Activated CD8-positive, alpha-beta T cell treated with anti-CD3 and anti-CD28 coated beads, Interleukin-2, amount 10 ng/mL, durations not matched to agents 7 days and 5 days (primary cell): Measurements from ENCODE around the gene SPIRE2. TPM values are rescaled to one million over a fixed set of nuclear protein-coding genes. Genes with fewer than 3 reads are reported as not detected.

ENCODE experiments used
- ATAC-seq: fragments of 150-1000 bp; cut with Tn5 transposase; one replicate; pipeline ENCODE4 v1.10.0; 2021; ENCODE audit warnings: moderate library complexity
- CTCF ChIA-PET: fragments of 350-600 bp; sonication (Branson Sonifier 250); formaldehyde crosslinking; loops from one replicate; lab custom pipeline; 2021; ENCODE audit warnings: antibody characterized with exemption; lab: Charles Lee
- POLR2A ChIA-PET: fragments of 350-600 bp; sonication (Branson Sonifier 250); formaldehyde crosslinking; loops from one replicate; lab custom pipeline; 2021; ENCODE audit warnings: antibody characterized with exemption; lab: Charles Lee
- DNase-seq: peaks from one replicate; pipeline ENCODE4 v3.0.0-alpha.2; 2020
- H3K27ac Mint-ChIP-seq: one replicate; pipeline ENCODE4 v1.8.0; 2021; ENCODE audit warnings: mild to moderate bottlenecking, mixed read lengths
- H3K27me3 Mint-ChIP-seq: one replicate; pipeline ENCODE4 v1.8.0; 2021; ENCODE audit warnings: low read depth, mixed read lengths
- H3K36me3 Mint-ChIP-seq: one replicate; pipeline ENCODE4 v1.8.0; 2021; ENCODE audit warnings: low read depth, mixed read lengths
- H3K4me1 Mint-ChIP-seq: one replicate; pipeline ENCODE4 v1.8.0; 2021; ENCODE audit warnings: low read depth, mixed read lengths
- H3K4me3 Mint-ChIP-seq: one replicate; pipeline ENCODE4 v1.8.0; 2021; ENCODE audit warnings: mild to moderate bottlenecking, mixed read lengths
- H3K9me3 Mint-ChIP-seq: one replicate; pipeline ENCODE4 v1.8.0; 2022; ENCODE audit warnings: mixed read lengths; ENCODE audit not compliant: insufficient read depth
- total RNA-seq, 2 experiments: library from RNA; stranded (reverse); gene quantifications; one replicate each; pipeline ENCODE4 v1.2.3, GENCODE V29; 2021

SPIRE2 gene
- total RNA-seq, 2 experiments from 2014 or later, result 0.08 TPM; not detected in 1

GRCh38 chr16:89903908-89904515 is 75.7 kb downstream of the SPIRE2 start:
- Mint-ChIP-seq H3K4me1 (no peaks in the 10 kb centered on the region), H3K9me3 (no peaks in the 10 kb centered on the region), H3K27me3 (no peaks in the 10 kb centered on the region), H3K27ac (no peak overlapping the region), H3K4me3 (no peak overlapping the region), H3K36me3 (peaks cover 38% of the 10 kb centered on the region)
- CTCF ChIA-PET, result no interaction called here
- DNase-seq (no peak), ATAC-seq (no peak)
- POLR2A ChIA-PET, result no interaction called here

GRCh38 chr16:89904606-89905510 is 76.6 kb downstream of the SPIRE2 start:
- ChIA-PET POLR2A (no interaction called here), CTCF (no interaction called here)
- Mint-ChIP-seq H3K36me3 (peaks cover 37% of the 10 kb centered on the region), H3K4me1 (peaks cover 3% of the 10 kb centered on the region), H3K4me3 (no peak overlapping the region), H3K9me3 (no peaks in the 10 kb centered on the region), H3K27ac (no peak overlapping the region), H3K27me3 (no peaks in the 10 kb centered on the region)
- ATAC-seq (no peak), DNase-seq (no peak)

GRCh38 chr16:89905511-89906139 is 77.3 kb downstream of the SPIRE2 start:
- Mint-ChIP-seq H3K4me3 (no peak overlapping the region), H3K36me3 (peaks cover 36% of the 10 kb centered on the region), H3K27me3 (no peaks in the 10 kb centered on the region), H3K4me1 (peaks cover 8% of the 10 kb centered on the region), H3K27ac (no peak overlapping the region), H3K9me3 (no peaks in the 10 kb centered on the region)
- ChIA-PET CTCF (no interaction called here), POLR2A (no interaction called here)
- no peak for ATAC-seq
- no peak for DNase-seq

- H3K27me3 Mint-ChIP-seq, result no peaks in the 10 kb centered on the region
- DNase-seq (no peak), ATAC-seq (peak; percentile 25)
- ChIA-PET CTCF (interaction anchor here (0.6 to 1.5 kb wide), 2 partner anchors 10 to 200 kb away, joined by 3 read pairs; no protein-coding TSS in a partner anchor), POLR2A (no interaction called here)
- peaks cover 8% of the 10 kb centered on the region for H3K4me1 Mint-ChIP-seq
- H3K9me3 Mint-ChIP-seq, result no peaks in the 10 kb centered on the region
- no peak overlapping the region for H3K27ac Mint-ChIP-seq
- no peak overlapping the region for H3K4me3 Mint-ChIP-seq
- peaks cover 36% of the 10 kb centered on the region for H3K36me3 Mint-ChIP-seq
These were observed 78.1 kb downstream of the SPIRE2 start for GRCh38 chr16:89906140-89907025.

- ChIA-PET CTCF (interaction anchor here (0.5 to 3.6 kb wide), 5 partner anchors 11 to 201 kb away, joined by 3 to 16 read pairs (median 3); partner anchors contain the start of gene MC1R), POLR2A (interaction anchor here (0.8 kb wide), 1 partner anchor 34 kb away, joined by 3 read pairs; the partner anchor contains the start of gene TCF25)
- Mint-ChIP-seq H3K4me3 (no peak overlapping the region), H3K4me1 (peaks cover 8% of the 10 kb centered on the region), H3K27ac (no peak overlapping the region), H3K9me3 (no peaks in the 10 kb centered on the region), H3K27me3 (no peaks in the 10 kb centered on the region), H3K36me3 (peaks cover 38% of the 10 kb centered on the region)
- DNase-seq, result no peak
- no peak for ATAC-seq
These were observed 79.0 kb downstream of the SPIRE2 start for GRCh38 chr16:89907055-89907814.

- DNase-seq, result no peak
- ChIA-PET POLR2A (interaction anchor here (0.6 to 0.8 kb wide), 2 partner anchors 35 to 118 kb away, joined by 3 read pairs; partner anchors contain the start of gene TCF25), CTCF (interaction anchor here (1.1 to 3.6 kb wide), 3 partner anchors 10 to 208 kb away, joined by 3 to 16 read pairs (median 6); partner anchors contain the start of gene MC1R)
- no peak for ATAC-seq
- H3K36me3 Mint-ChIP-seq, result peaks cover 40% of the 10 kb centered on the region
- no peaks in the 10 kb centered on the region for H3K9me3 Mint-ChIP-seq
- H3K4me3 Mint-ChIP-seq, result no peak overlapping the region
- peaks cover 10% of the 10 kb centered on the region for H3K4me1 Mint-ChIP-seq
- H3K27ac Mint-ChIP-seq, result no peak overlapping the region
- H3K27me3 Mint-ChIP-seq, result no peaks in the 10 kb centered on the region
These were observed 80.0 kb downstream of the SPIRE2 start for GRCh38 chr16:89908236-89908635.

- DNase-seq (peak; percentile 75), ATAC-seq (peak; percentile 83)
- ChIA-PET CTCF (interaction anchor here (0.7 to 3.7 kb wide), 21 partner anchors 9 to 1313 kb away, joined by 3 to 28 read pairs (median 5); partner anchors contain the start of genes MC1R, SPATA2L and TUBB3), POLR2A (no interaction called here)
- Mint-ChIP-seq H3K9me3 (no peaks in the 10 kb centered on the region), H3K4me1 (peaks cover 14% of the 10 kb centered on the region), H3K4me3 (no peak overlapping the region), H3K27ac (no peak overlapping the region), H3K36me3 (peaks cover 43% of the 10 kb centered on the region), H3K27me3 (no peaks in the 10 kb centered on the region)
These were observed 81.8 kb downstream of the SPIRE2 start for GRCh38 chr16:89909777-89910716.

GRCh38 chr16:89910717-89911354 is 82.6 kb downstream of the SPIRE2 start:
- POLR2A ChIA-PET, result no interaction called here
- ATAC-seq (no peak), DNase-seq (no peak)
- no peak overlapping the region for H3K4me3 Mint-ChIP-seq
- no peak overlapping the region for H3K27ac Mint-ChIP-seq
- H3K9me3 Mint-ChIP-seq, result no peaks in the 10 kb centered on the region
- peaks cover 14% of the 10 kb centered on the region for H3K4me1 Mint-ChIP-seq
- H3K36me3 Mint-ChIP-seq, result peaks cover 40% of the 10 kb centered on the region
- H3K27me3 Mint-ChIP-seq, result no peaks in the 10 kb centered on the region
- CTCF ChIA-PET, result interaction anchor here (0.7 to 3.7 kb wide), 19 partner anchors 8 to 1314 kb away, joined by 3 to 28 read pairs (median 6); partner anchors contain the start of genes MC1R, SPATA2L and TUBB3

GRCh38 chr16:89911375-89911774 is 83.1 kb downstream of the SPIRE2 start:
- DNase-seq (no peak), ATAC-seq (no peak)
- H3K27ac Mint-ChIP-seq, result no peak overlapping the region
- H3K36me3 Mint-ChIP-seq, result peaks cover 35% of the 10 kb centered on the region
- H3K4me3 Mint-ChIP-seq, result no peak overlapping the region
- ChIA-PET CTCF (interaction anchor here (1.9 to 3.7 kb wide), 4 partner anchors 11 to 211 kb away, joined by 9 to 28 read pairs (median 17); partner anchors contain the start of gene SPATA2L), POLR2A (no interaction called here)
- no peaks in the 10 kb centered on the region for H3K9me3 Mint-ChIP-seq
- H3K4me1 Mint-ChIP-seq, result peaks cover 17% of the 10 kb centered on the region
- H3K27me3 Mint-ChIP-seq, result no peaks in the 10 kb centered on the region
